GM18909 (cell line): Measurements from ENCODE around the gene CHPT1.
"Not testable (repeated sequence)": the region's sequence is repeated elsewhere in the genome, so short reads cannot be mapped to it uniquely, and the experiment has no call there.

Experiments
- ATAC-seq: cut with Tn5 transposase; IDR thresholded peaks from one replicate; pipeline ENCODE4 v1.9.1; 2021; ENCODE audit warnings: mild to moderate bottlenecking; ENCODE audit not compliant: unreplicated experiment, poor library complexity

The CHPT1 gene

DNA sequence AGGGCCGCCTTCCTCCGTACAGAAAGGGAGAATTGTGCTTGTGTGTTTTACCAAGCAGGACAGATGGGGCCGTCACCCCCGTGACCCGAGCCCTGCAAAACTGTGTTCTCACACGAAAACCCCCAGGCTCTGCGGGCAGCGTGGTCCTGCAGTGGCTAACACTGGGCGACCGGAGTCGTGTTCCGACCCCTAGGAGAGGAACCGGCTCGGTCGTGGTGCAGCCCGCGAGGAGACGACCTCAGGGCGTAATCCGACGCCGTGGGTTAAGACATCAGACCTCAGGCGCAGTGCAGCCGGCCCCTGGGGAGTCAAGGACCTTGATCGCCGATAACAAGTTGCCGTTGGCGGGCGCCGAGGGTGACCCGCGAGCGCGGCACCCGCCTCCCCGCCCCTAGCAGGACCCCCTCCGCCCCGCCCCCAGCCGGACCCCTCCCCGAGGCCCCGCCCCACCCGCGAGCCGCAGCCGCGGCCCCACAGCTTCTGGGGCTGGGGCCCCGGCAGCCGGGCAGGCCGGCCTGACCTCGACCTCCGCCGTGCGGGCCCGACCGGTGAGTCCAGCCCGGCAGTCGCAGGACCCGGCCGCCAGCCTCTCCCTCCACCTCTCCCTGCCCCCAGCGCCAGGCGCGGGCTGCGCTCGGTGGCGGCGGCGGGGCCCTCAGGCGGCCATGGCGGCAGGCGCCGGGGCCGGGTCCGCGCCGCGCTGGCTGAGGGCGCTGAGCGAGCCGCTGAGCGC, at the start of gene CHPT1:
CHPT1 (plus strand) TSS at position 444 of the 733 bp plus-strand sequence; CDS start at position 666, 222 bp downstream.
- ATAC-seq = peak; percentile 70

- ATAC-seq = no peak
These were observed 49.7 kb upstream of the CHPT1 start for GRCh38 chr12:101647711-101648110.

DNA sequence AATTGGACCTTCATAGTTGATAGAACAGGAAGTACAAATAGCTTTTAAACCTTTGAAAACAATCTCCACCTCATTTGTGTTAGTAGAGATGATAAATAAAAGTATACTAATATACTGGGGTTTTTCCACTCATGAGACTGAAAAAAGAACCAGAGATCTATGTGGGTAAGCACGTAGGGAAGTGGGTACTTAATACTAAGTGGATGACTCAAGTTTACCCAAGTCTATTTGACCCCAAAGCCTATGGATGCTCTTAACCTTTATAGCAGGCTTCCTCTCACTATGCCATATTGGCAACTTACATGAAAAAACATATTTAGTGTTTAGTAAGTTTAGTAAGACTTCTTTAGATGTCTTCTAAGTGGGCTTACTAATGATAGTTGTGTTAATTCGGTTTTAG, 49.2 kb upstream of the CHPT1 start:
- no peak for ATAC-seq

DNA sequence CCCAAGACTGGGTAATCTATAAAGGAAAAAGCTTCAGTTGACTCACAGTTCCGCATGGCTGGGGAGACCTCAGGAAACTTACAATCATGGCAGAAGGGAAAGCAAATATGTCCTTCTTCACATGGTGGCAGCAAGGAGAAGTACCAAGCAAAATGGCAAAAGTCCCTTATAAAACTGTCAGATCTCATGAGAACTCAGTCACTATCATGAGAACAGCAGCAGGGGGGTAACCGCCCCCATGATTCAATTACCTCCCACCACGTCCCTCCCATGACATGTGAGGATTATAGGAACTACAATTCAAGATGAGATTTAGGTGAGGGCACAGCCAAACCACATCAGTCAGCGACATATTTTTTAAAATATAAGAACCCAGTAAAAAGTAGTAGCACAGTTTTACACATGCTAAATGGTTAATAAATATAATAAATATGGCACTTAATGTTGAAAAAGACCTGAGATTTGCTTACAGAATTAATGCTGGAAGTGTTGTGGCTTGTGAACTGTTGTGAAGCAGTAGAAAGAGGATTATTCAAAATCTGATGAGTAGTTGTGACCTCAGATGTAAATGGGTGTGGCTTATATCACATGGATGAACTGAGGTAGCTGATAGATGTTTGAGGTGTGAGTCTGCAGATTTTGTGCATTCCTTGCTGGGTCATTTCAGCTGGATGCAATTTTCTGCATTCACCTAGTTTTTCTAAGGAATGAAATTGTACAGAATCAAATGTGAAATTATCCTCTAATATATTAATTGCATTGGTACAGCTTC, 46.9 kb upstream of the CHPT1 start:
- ATAC-seq = no peak

- no peak for ATAC-seq
These were observed 44.4 kb upstream of the CHPT1 start for GRCh38 chr12:101653030-101653429.

DNA sequence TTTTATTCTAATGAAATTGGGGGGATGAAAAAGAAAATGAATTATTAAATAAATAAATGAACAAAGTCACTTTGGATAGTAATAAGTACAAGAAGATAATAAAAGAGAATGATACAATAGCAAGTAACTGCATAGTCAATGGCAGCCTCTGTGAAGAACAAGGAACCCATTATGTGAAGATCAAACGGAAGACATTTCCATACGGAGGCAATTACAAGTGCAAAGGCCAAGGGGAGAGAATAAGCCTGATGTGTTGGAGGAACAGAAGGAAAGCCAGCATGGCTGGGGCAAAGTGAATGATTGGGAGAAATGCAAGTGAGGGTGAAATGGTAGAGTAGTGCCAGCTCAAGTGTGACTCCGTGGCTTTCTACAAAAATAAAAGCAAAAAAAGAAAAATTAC, 43.9 kb upstream of the CHPT1 start:
- ATAC-seq = no peak

- ATAC-seq = no peak
These were observed 43.0 kb upstream of the CHPT1 start for GRCh38 chr12:101654442-101654841.

DNA sequence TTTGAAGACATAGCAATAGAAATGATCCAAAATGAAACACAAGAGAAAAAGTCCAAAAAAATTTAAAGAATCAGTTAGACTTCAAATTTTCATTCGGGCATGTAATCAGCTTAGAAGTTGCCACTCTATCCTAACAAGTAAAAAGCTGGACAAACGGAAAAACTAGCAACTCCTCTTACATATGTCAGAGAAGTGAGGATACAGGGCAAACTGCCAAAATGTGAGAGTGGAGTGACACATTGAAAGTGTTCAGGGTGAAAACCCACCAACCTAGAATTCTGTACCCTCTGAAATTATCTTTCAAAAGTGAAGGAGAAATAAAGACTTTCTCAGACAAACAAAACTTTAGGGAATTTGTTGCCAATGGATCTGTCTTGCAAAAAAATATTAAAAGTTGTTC, 42.0 kb upstream of the CHPT1 start:
- no peak for ATAC-seq

GRCh38 chr12:101660662-101661061, 36.8 kb upstream of the CHPT1 start:
- ATAC-seq = not testable (repeated sequence)

GRCh38 chr12:101663298-101663697, 34.1 kb upstream of the CHPT1 start:
- no peak for ATAC-seq

GRCh38 chr12:101664992-101665391, 32.4 kb upstream of the CHPT1 start:
- no peak for ATAC-seq

DNA sequence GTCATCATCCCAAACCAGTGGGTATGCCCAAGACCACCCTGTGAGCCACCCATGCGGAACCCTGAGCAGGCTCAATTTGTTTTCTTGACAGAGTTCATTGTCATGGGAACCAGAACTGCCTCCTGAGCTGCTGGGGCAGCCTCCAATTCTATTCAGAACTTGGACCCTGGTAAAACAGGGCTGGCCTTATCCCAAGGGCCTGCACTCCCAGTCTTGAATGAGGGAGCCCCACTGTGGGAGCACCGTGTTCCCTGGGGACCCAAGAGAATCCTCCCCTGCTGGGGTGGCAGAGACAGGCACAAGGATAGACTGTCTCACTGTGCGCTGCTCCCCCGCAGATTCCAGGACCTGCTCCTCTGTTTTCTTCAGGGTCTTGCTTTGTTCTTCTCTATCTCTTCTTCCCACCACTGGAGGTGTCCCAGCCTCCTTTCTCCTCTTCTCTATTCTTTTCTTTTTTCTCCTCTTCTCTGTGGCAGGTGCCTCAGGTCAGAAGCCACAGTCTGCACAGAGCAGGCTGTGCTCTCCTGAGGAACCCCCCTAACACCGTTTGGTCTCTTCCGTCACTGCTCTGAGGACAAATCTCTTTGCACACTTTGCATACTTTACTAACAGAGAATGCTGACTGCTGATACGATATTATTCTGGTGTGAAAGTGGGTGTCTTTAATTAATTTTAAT, 31.2 kb upstream of the CHPT1 start:
- no peak for ATAC-seq

- no peak for ATAC-seq
These were observed 29.8 kb upstream of the CHPT1 start for GRCh38 chr12:101667591-101667990.

- ATAC-seq = no peak
These were observed 27.3 kb upstream of the CHPT1 start for GRCh38 chr12:101670007-101670671.

DNA sequence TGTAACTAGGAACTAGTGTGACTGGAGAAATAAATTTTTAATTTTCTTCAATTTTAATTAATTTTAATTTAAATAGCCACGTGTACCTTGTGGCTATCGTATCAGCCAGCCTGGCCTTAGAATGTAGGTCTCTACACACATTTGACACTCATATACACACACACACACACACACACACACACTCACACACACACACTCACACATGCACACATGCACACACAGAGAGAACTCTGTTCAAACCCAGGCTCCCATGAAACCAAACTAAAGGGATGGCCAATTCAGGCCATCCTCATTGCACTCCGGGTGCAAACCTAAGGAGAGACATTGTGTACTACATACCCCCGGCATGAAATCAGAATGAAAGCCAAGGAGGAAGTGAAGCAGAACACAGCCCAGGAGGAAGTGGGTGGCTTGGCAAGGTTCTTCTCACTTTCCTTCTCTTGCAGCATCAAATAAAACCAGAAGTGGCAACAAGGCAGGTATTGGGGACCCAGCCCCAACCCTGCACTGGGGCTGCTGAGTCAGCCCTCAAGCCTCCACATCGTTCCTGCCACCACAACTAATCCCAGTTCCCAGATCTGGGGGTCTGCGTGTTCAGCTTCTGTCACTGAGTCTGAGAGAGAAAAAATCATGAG, 26.2 kb upstream of the CHPT1 start:
- peak; percentile 84 for ATAC-seq

DNA sequence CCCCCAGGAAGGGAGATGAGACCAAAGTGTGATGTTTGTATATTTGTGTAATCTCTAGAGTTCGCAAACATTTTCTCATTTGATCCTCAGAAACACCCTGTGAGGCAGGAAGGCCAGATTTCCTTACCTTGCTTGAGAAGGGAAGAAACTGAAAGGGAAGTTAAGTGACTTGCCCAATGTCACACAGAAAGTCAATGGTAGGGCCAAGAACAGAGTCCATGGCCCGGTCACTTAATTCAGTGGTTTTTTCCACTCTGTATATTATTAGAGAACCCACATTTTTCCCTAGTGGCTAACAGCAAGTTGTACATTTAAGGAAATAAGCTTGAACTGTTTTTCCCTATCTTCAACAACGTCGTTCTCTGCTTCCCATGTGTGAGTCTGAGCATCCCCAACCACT, 25.6 kb upstream of the CHPT1 start:
- no peak for ATAC-seq

GRCh38 chr12:101675555-101675954, 21.9 kb upstream of the CHPT1 start:
- ATAC-seq = no peak

GRCh38 chr12:101676497-101676896, 20.9 kb upstream of the CHPT1 start:
- not testable (repeated sequence) for ATAC-seq

DNA sequence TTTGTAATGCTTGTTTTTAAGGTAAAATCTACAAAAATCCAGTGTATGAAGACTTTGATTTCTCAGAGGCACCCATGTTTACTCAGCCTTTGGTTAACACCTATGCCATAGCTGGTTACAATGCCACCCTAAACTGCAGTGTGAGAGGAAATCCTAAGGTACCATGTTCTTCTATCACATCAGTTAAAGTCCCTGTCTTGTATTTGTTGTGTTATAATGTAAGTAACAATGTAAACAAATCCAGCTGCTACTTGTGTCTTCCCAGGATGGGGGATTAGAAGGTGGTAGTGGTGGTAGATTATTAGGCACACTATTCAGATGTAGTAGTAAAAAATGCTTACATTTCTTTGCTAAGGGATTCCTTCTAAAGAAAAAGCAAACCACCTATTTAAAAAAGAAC, 19.4 kb upstream of the CHPT1 start:
- no peak for ATAC-seq

DNA sequence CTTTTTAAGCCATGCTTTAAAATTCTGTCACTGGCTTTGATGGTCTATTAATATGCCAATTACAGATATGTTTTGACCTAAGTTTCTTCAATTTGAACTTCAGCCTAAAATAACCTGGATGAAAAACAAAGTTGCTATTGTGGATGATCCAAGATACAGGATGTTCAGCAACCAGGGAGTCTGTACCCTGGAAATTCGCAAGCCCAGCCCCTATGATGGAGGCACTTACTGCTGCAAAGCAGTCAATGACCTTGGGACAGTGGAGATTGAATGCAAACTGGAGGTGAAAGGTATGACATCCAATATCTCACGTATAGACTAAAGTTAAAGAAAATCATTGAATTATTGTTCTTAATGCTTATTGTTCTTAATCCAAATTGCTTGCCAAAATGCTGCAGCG, 17.2 kb upstream of the CHPT1 start:
- no peak for ATAC-seq
